ENCODE data around the gene ITM2A.

GRCh38 chrX:79330022-79330421 is 37.1 kb downstream of the ITM2A start:
- TF ChIP-seq CTCF (IDR thresholded peaks at IDR 0.05 in 8 of 11, conservative IDR thresholded peaks at IDR 0.05 in 3 of 11) (no peak), POLR2A (IDR thresholded peaks at IDR 0.05) (no peak), POLR2AphosphoS5 (IDR thresholded peaks at IDR 0.05) (no peak)
